H1 (cell line): ENCODE measurements around the gene DCAF4L1. TPM values are rescaled to one million over a fixed set of nuclear protein-coding genes. Genes with fewer than 3 reads are reported as not detected.

Source experiments
- CTCF ChIA-PET: fragments of 300-600 bp; sonication (Branson Sonifier 250); formaldehyde crosslinking; loops from one replicate; lab custom pipeline; 2021; ENCODE audit not compliant: partially characterized antibody; lab: Charles Lee
- POLR2A ChIA-PET: fragments of 300-600 bp; sonication (Branson Sonifier 250); formaldehyde crosslinking; loops from one replicate; lab custom pipeline; 2021; ENCODE audit warnings: inconsistent platforms; ENCODE audit not compliant: partially characterized antibody; lab: Charles Lee
- DNase-seq, 2 experiments: peaks; one replicate each; pipeline versions ENCODE4 v3.0.0 to v3.0.0-alpha.2; 2010 to 2022; ENCODE audit warnings: low spot score in 2 of 2, low read depth in 1 of 2, mixed read lengths in 1 of 2
- FAIRE-seq: peaks from 2 replicates; lab custom pipeline; 2011; peaks lifted over from hg19 to GRCh38; lab: Jason Lieb, UNC
- H2AFZ ChIP-seq: 2 replicates; pipeline ENCODE4 v1.8.1; 2012; ENCODE audit warnings: low read length, inconsistent platforms
- H2AK5ac ChIP-seq: 2 replicates; pipeline ENCODE4 v1.6.1; 2013; ENCODE audit warnings: low read depth, low read length
- H2BK120ac ChIP-seq: replicated peaks from 2 replicates; pipeline ENCODE3; 2013; ENCODE audit warnings: low read depth, low read length, inconsistent platforms
- H2BK12ac ChIP-seq: 2 replicates; pipeline ENCODE4 v1.6.1; 2013; ENCODE audit warnings: low read depth, low read length
- H2BK15ac ChIP-seq: 2 replicates; pipeline ENCODE4 v1.6.1; 2013; ENCODE audit warnings: low read length
- H2BK20ac ChIP-seq: 2 replicates; pipeline ENCODE4 v1.6.1; 2013; ENCODE audit warnings: low read length
- H2BK5ac ChIP-seq: 2 replicates; pipeline ENCODE4 v1.6.1; 2013; ENCODE audit warnings: low read depth, low read length
- H3K14ac ChIP-seq: 2 replicates; pipeline ENCODE4 v1.6.1; 2013; ENCODE audit warnings: inconsistent platforms; ENCODE audit not compliant: insufficient read length
- H3K18ac ChIP-seq: 2 replicates; pipeline ENCODE4 v1.6.1; 2013; ENCODE audit warnings: low read length; ENCODE audit errors: extremely low read depth
- H3K23ac ChIP-seq: 2 replicates; pipeline ENCODE4 v1.6.1; 2013; ENCODE audit warnings: inconsistent platforms; ENCODE audit not compliant: insufficient read length
- H3K23me2 ChIP-seq: 2 replicates; pipeline ENCODE4 v1.6.1; 2013; ENCODE audit warnings: low read depth, low read length
- H3K27ac ChIP-seq: 2 replicates; pipeline ENCODE4 v1.6.1; 2011; ENCODE audit warnings: low read depth, low read length, inconsistent platforms
- H3K27me3 ChIP-seq, 4 experiments: replicated peaks in 1 of 4; 1 replicate in 1 of 4; 2 replicates in 3 of 4; pipeline versions ENCODE4 v1.6.1 to v1.8.1; 2011 to 2013; ENCODE audit warnings: low read length in 3 of 4, mild to moderate bottlenecking in 3 of 4, inconsistent platforms in 2 of 4, mixed read lengths in 2 of 4, moderate library complexity in 1 of 4; ENCODE audit not compliant: control insufficient read depth in 3 of 4, insufficient read depth in 3 of 4; ENCODE audit errors: extremely low read depth in 1 of 4
- H3K36me3 ChIP-seq, 4 experiments: 2 replicates each; pipeline versions ENCODE4 v1.6.1 to v1.8.1; 2011 to 2013; ENCODE audit warnings: mild to moderate bottlenecking in 4 of 4, low read length in 3 of 4, moderate library complexity in 2 of 4, control low read depth in 1 of 4, inconsistent platforms in 1 of 4; ENCODE audit not compliant: insufficient read depth in 4 of 4, control insufficient read depth in 2 of 4
- H3K4ac ChIP-seq: replicated peaks from 2 replicates; pipeline ENCODE3; 2013; ENCODE audit warnings: low read length, low read depth, mixed read lengths, inconsistent platforms; ENCODE audit not compliant: insufficient read length
- H3K4me1 ChIP-seq, 4 experiments: replicated peaks in 1 of 4; 1 replicate in 1 of 4; 2 replicates in 3 of 4; pipeline versions ENCODE4 v1.6.1 to v1.8.1; 2011 to 2013; ENCODE audit warnings: low read length in 3 of 4, inconsistent platforms in 2 of 4, mixed read lengths in 1 of 4; ENCODE audit not compliant: insufficient read depth in 4 of 4, control insufficient read depth in 3 of 4
- H3K4me2 ChIP-seq, 2 experiments: 2 replicates each; pipeline versions ENCODE4 v1.6.1 to v1.8.1; 2011 to 2013; ENCODE audit warnings: low read depth in 2 of 2, low read length in 2 of 2, control low read depth in 1 of 2, inconsistent platforms in 1 of 2, mild to moderate bottlenecking in 1 of 2; ENCODE audit not compliant: insufficient read depth in 1 of 2
- H3K4me3 ChIP-seq, 4 experiments: fragments of 200-600, 300-600 bp in 1 of 4; sonication (generic), shearing (Covaris generic), sonication (Bioruptor Twin) in 1 of 4; 2 replicates each; pipeline versions ENCODE4 v1.5.1 to v1.8.1; 2011 to 2016; ENCODE audit warnings: low read length in 4 of 4, low read depth in 3 of 4, control low read depth in 2 of 4, inconsistent platforms in 2 of 4, mild to moderate bottlenecking in 2 of 4, mixed read lengths in 1 of 4, moderate library complexity in 1 of 4; ENCODE audit not compliant: insufficient read depth in 2 of 4; ENCODE audit errors: extremely low read depth in 1 of 4
- H3K56ac ChIP-seq: replicated peaks from 2 replicates; pipeline ENCODE3; 2013; ENCODE audit warnings: low read depth, mild to moderate bottlenecking, mixed read lengths, low read length, inconsistent platforms; ENCODE audit not compliant: insufficient read length
- H3K79me1 ChIP-seq: 2 replicates; pipeline ENCODE4 v1.6.1; 2013; ENCODE audit warnings: low read depth, low read length, control low read depth
- H3K79me2 ChIP-seq, 2 experiments: 2 replicates each; pipeline versions ENCODE4 v1.6.1 to v1.8.1; 2012 to 2013; ENCODE audit warnings: low read length in 2 of 2, mild to moderate bottlenecking in 2 of 2, inconsistent platforms in 1 of 2; ENCODE audit not compliant: insufficient read depth in 2 of 2, control insufficient read depth in 1 of 2
- H3K9ac ChIP-seq, 4 experiments: replicated peaks in 1 of 4; 1 replicate in 1 of 4; 2 replicates in 3 of 4; pipeline versions ENCODE4 v1.6.1 to v1.8.1; 2011 to 2013; ENCODE audit warnings: low read depth in 3 of 4, low read length in 3 of 4, control low read depth in 2 of 4, mild to moderate bottlenecking in 2 of 4, moderate library complexity in 2 of 4, inconsistent platforms in 1 of 4; ENCODE audit errors: extremely low read depth in 1 of 4
- H3K9me3 ChIP-seq, 2 experiments: 2 replicates each; pipeline versions ENCODE4 v1.6.1 to v1.8.1; 2012 to 2013; ENCODE audit warnings: mild to moderate bottlenecking in 2 of 2, moderate library complexity in 2 of 2, control low read depth in 1 of 2, inconsistent platforms in 1 of 2, low read depth in 1 of 2, low read length in 1 of 2, mixed read lengths in 1 of 2; ENCODE audit not compliant: insufficient read depth in 2 of 2
- H4K20me1 ChIP-seq, 2 experiments: replicated peaks in 1 of 2; 2 replicates each; pipeline versions ENCODE3 to v1.8.1; 2011 to 2013; ENCODE audit warnings: inconsistent platforms in 2 of 2, low read length in 2 of 2, mild to moderate bottlenecking in 1 of 2; ENCODE audit not compliant: insufficient read depth in 2 of 2, control insufficient read depth in 1 of 2
- H4K5ac ChIP-seq: 2 replicates; pipeline ENCODE4 v1.6.1; 2013; ENCODE audit warnings: low read length, low read depth, mixed read lengths, inconsistent platforms; ENCODE audit not compliant: insufficient read length
- H4K8ac ChIP-seq: 2 replicates; pipeline ENCODE4 v1.8.0; 2013; ENCODE audit warnings: mild to moderate bottlenecking, moderate library complexity, low read length, inconsistent platforms; ENCODE audit not compliant: insufficient read depth; ENCODE audit errors: extremely low read depth
- H4K91ac ChIP-seq: replicated peaks from 2 replicates; pipeline ENCODE3; 2013; ENCODE audit warnings: low read length, mixed read lengths, inconsistent platforms; ENCODE audit not compliant: insufficient read length
- CEBPB ChIP-seq: IDR thresholded peaks from 2 replicates; pipeline ENCODE4 v1.6.1; 2012; ENCODE audit warnings: low read depth, low read length
- CTBP2 ChIP-seq: IDR thresholded peaks from 2 replicates; pipeline ENCODE4 v1.7.0; 2011; ENCODE audit warnings: borderline replicate concordance, mild to moderate bottlenecking, moderate library complexity, mixed read lengths, low read length; ENCODE audit not compliant: insufficient read depth, insufficient read length
- GABPA ChIP-seq: IDR thresholded peaks from 2 replicates; pipeline ENCODE4 v1.6.1; 2011; ENCODE audit warnings: mild to moderate bottlenecking, low read length, moderate library complexity, borderline replicate concordance; ENCODE audit not compliant: insufficient read depth
- KDM4A ChIP-seq: IDR thresholded peaks from one replicate; pipeline ENCODE4 v1.7.1; 2012; ENCODE audit warnings: low read depth, mild to moderate bottlenecking, moderate library complexity, low read length, inconsistent platforms; ENCODE audit not compliant: severe bottlenecking
- PHF8 ChIP-seq: fragments of 200-600 bp; sonication (generic); conservative IDR thresholded peaks from 2 replicates; pipeline ENCODE4 v1.7.1; 2012; ENCODE audit warnings: low read depth, mild to moderate bottlenecking, inconsistent platforms, low read length, moderate library complexity
- SP4 ChIP-seq: IDR thresholded peaks from 2 replicates; pipeline ENCODE4 v1.6.1; 2012; ENCODE audit warnings: low read length, inconsistent platforms
- SUZ12 ChIP-seq: fragments of 200-600 bp; sonication (generic); IDR thresholded peaks from 2 replicates; pipeline ENCODE4 v1.6.1; 2012; ENCODE audit warnings: mild to moderate bottlenecking, inconsistent platforms, low read length, moderate library complexity, mixed read lengths
- TAF1 ChIP-seq: IDR thresholded peaks from 2 replicates; pipeline ENCODE4 v1.6.1; 2011; ENCODE audit warnings: mild to moderate bottlenecking, low read depth, low read length
- WGBS, 2 experiments: shearing (Covaris generic) in 1 of 2; methylation state at CpG; one replicate each; pipeline versions ENCODE4 v1.1.6 to v1.1.7; 2013 to 2015; ENCODE audit warnings: low lambda C conversion rate in 2 of 2, mixed read lengths in 2 of 2, inconsistent platforms in 1 of 2, low coverage in 1 of 2, missing lambda C conversion rate in 1 of 2; ENCODE audit not compliant: insufficient replicate concordance in 2 of 2, insufficient coverage in 1 of 2, insufficient read length in 1 of 2; ENCODE audit errors: extremely low coverage in 1 of 2, missing lambda C conversion rate in 1 of 2; 5-methylcytosine and 5-hydroxymethylcytosine counted together
- long read RNA-seq, 2 experiments: library from RNA in 1 of 2; library from capped mRNA in 1 of 2; stranded (forward); transcript quantifications; one replicate each; pipeline ENCODE4 v2.0.0, GENCODE V29; 2021; ENCODE audit warnings: inconsistent platforms in 1 of 2
- polyA minus RNA-seq, 3 experiments: library from RNA; depleted of rRNA, polyadenylated mRNA; stranded (reverse); fragments of >200 nt; gene quantifications; 1 replicate in 2 of 3; 2 replicates in 1 of 3; pipeline ENCODE4 v1.2.3, GENCODE V29; 2011
- polyA plus RNA-seq, 7 experiments: library from polyadenylated mRNA; depleted of rRNA in 3 of 7; stranded (reverse) in 5 of 7; unstranded in 2 of 7; fragments of >200 nt in 5 of 7; fragments of 200-250 nt in 2 of 7; gene quantifications; 1 replicate in 5 of 7; 2 replicates in 1 of 7; 4 replicates in 1 of 7; pipeline versions ENCODE4 v1.2.1 to v1.2.3, GENCODE V29; 2011 to 2013; ENCODE audit warnings: missing spikeins in 2 of 7, mixed read lengths in 2 of 7
- total RNA-seq: library from RNA; stranded (reverse); fragmentation: NEBNext Ultra II Directional; extraction: Animal tissue kit (Norgen Biotek cat#: 25700); gene quantifications from 2 replicates; pipeline ENCODE4 v1.2.1, GENCODE V29; 2021
- TF ChIP-seq, protein P1 (sequence below): IDR thresholded peaks from 2 replicates; pipeline ENCODE4 v1.6.1; 2012; ENCODE audit warnings: inconsistent platforms

The DCAF4L1 gene, protein sequence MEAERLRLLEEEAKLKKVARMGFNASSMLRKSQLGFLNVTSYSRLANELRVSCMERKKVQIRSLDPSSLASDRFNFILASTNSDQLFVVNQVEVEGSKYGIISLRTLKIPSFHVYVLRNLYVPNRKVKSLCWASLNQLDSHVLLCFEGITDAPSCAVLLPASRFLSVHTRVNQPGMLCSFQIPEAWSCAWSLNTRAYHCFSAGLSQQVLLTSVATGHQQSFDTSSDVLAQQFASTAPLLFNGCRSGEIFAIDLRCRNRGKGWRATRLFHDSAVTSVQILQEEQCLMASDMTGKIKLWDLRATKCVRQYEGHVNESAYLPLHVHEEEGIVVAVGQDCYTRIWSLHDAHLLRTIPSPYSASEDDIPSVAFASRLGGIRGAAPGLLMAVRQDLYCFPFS
- total RNA-seq: 0.15 and 0.17 TPM in 2 replicates
- polyA plus RNA-seq (2011; rRNA removed): 0.06 TPM in 2 replicates
- polyA plus RNA-seq (2011; cell fraction: cytosol; rRNA removed): 0.08 TPM
- 0.31 TPM for polyA plus RNA-seq (2011; cell fraction: nucleus; rRNA removed)
- polyA plus RNA-seq (2012, experiment 1 of 2): 0.04 to 0.17 TPM (median 0.09 TPM) in 4 replicates
- polyA plus RNA-seq (2012, experiment 2 of 2): not detected
- 0.10 TPM for polyA plus RNA-seq (2013, experiment 1 of 2)
- polyA plus RNA-seq (2013, experiment 2 of 2): 0.06 TPM
- polyA minus RNA-seq (2011; rRNA and poly(A)+ RNA removed): 0.16 and 0.22 TPM in 2 replicates
- not detected for polyA minus RNA-seq (2011; cell fraction: cytosol; rRNA and poly(A)+ RNA removed)
- 0.30 TPM for polyA minus RNA-seq (2011; cell fraction: nucleus; rRNA and poly(A)+ RNA removed)
- long read RNA-seq, experiment 1, full-length matches to known transcripts: 1 of 1 reads
- long read RNA-seq, experiment 1, partial matches to known transcripts: 0 of 1 reads
- long read RNA-seq, experiment 1, other reads (novel, unspliced or antisense): 0 of 1 reads
- long read RNA-seq, experiment 2: 0 reads

DNA sequence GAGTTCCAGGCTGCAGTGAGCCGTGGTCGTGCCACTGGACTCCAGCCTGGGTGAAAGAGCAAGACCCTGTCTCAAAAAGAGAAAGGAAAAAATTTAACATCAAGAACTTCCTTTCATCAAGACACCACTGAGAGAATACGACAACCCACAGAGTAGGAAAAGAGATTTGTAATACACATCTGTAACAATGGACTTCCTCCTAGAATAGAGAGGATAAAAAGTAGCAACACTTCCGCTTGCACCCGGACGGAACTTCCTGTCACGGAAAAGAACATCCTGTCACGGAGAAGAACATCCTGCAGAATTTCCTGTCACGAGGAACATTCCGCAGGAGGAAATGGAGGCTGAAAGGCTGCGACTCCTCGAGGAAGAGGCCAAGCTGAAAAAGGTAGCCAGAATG, at the start of gene DCAF4L1:
TSS of gene DCAF4L1 (plus strand) at position 301 of the 400 bp plus-strand sequence. CDS start at position 338, 37 bp downstream.
- WGBS, 2 experiments: 89% methylated on average over 12 of the region's 12 CpGs; no CpG with 5 or more reads in 1 of the 2 experiments
- no peak within 1 kb of the TSS for H3K4me3 ChIP-seq
- H2BK15ac ChIP-seq: peak within 1 kb of the TSS; percentile 83
- CTCF ChIA-PET: interaction anchor here (1.0 kb wide), 1 partner anchor 18 kb away, joined by 3 read pairs; no protein-coding TSS in a partner anchor
- POLR2A ChIA-PET: no interaction called here
- DNase-seq: no peak
- no peak within 1 kb of the TSS; the same call in 1 of the 2 replicates for H2AFZ ChIP-seq
- H3K27me3 ChIP-seq: no peaks in the 10 kb centered on the region
- peak within 1 kb of the TSS; percentile 64; the same call in 1 of the 2 replicates for H2BK5ac ChIP-seq
- no peaks in the 10 kb centered on the region for H3K79me1 ChIP-seq
- no peak within 1 kb of the TSS for H3K23ac ChIP-seq
- no peak within 1 kb of the TSS for H3K56ac ChIP-seq
- peak within 1 kb of the TSS; percentile 69; the same call in 1 of the 2 replicates for H2BK12ac ChIP-seq
- H3K9me3 ChIP-seq: no peaks in the 10 kb centered on the region
- H3K4me1 ChIP-seq: peaks cover 0 to 19% (median 8%) of the 10 kb centered on the region in 4 experiments; a peak in 5 of 7 replicates
- no peak for FAIRE-seq
- no peak within 1 kb of the TSS for H3K9ac ChIP-seq
- H3K36me3 ChIP-seq: no peaks in the 10 kb centered on the region
- no peak within 1 kb of the TSS for H4K8ac ChIP-seq
- H4K91ac ChIP-seq: peak within 1 kb of the TSS; percentile 5
- H2AK5ac ChIP-seq: peak within 1 kb of the TSS; percentile 84
- no peaks in the 10 kb centered on the region for H3K79me2 ChIP-seq
- H3K27ac ChIP-seq: no peak within 1 kb of the TSS
- peak within 1 kb of the TSS; percentile 41; the same call in 1 of the 2 replicates for H3K18ac ChIP-seq
- peak within 1 kb of the TSS; percentile 75; the same call in 1 of the 2 replicates for H2BK20ac ChIP-seq
- H3K4me2 ChIP-seq: no peak within 1 kb of the TSS
- no peak within 1 kb of the TSS for H3K14ac ChIP-seq
- no peak within 1 kb of the TSS for H4K5ac ChIP-seq
- H3K23me2 ChIP-seq: no peaks in the 10 kb centered on the region
- H3K4ac ChIP-seq: no peak within 1 kb of the TSS
- no peak within 1 kb of the TSS for H2BK120ac ChIP-seq
- no peaks in the 10 kb centered on the region for H4K20me1 ChIP-seq
- TF ChIP-seq, protein P1, sequence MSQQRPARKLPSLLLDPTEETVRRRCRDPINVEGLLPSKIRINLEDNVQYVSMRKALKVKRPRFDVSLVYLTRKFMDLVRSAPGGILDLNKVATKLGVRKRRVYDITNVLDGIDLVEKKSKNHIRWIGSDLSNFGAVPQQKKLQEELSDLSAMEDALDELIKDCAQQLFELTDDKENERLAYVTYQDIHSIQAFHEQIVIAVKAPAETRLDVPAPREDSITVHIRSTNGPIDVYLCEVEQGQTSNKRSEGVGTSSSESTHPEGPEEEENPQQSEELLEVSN: no peak
- TF ChIP-seq SUZ12 (no peak), CTBP2 (no peak), GABPA (no peak), KDM4A (no peak), TAF1 (no peak), PHF8 (no peak), CEBPB (no peak), SP4 (no peak)
